Measurements from ENCODE around the gene CTSO.

- TF ChIP-seq CTCF (conservative IDR thresholded peaks at IDR 0.05) (no peak), ZFX (IDR thresholded peaks at IDR 0.05) (no peak)
These were observed 22.0 kb downstream of the CTSO start for GRCh38 chr4:155931634-155932033.
